ENCODE results near the gene FGA.

Gene FGA

GRCh38 chr4:154569584-154569983 is 21.0 kb downstream of the FGA start:
- TF ChIP-seq, protein P1, sequence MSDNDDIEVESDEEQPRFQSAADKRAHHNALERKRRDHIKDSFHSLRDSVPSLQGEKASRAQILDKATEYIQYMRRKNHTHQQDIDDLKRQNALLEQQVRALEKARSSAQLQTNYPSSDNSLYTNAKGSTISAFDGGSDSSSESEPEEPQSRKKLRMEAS (IDR thresholded peaks at IDR 0.05): no peak
- no peak for TF ChIP-seq REST (IDR thresholded peaks at IDR 0.05; ENCODE audit: low read depth)
- no peak for TF ChIP-seq CREB1 (IDR thresholded peaks at IDR 0.05; ENCODE audit: low read depth)
- no peak for TF ChIP-seq FOXM1 (IDR thresholded peaks at IDR 0.05; ENCODE audit: borderline replicate concordance, low read depth)
- no peak for TF ChIP-seq ZBTB7A (IDR thresholded peaks at IDR 0.05; ENCODE audit: low read depth)
- TF ChIP-seq EP300 (IDR thresholded peaks at IDR 0.05; ENCODE audit: borderline replicate concordance): no peak
- no peak for TF ChIP-seq RAD21 (IDR thresholded peaks at IDR 0.05; ENCODE audit: low read depth)
- no peak for TF ChIP-seq TCF12 (IDR thresholded peaks at IDR 0.05; ENCODE audit: low read depth)
- TF ChIP-seq USF1 (IDR thresholded peaks at IDR 0.05): no peak
- TF ChIP-seq TAF1 (IDR thresholded peaks at IDR 0.05; ENCODE audit: low read depth): no peak

DNA sequence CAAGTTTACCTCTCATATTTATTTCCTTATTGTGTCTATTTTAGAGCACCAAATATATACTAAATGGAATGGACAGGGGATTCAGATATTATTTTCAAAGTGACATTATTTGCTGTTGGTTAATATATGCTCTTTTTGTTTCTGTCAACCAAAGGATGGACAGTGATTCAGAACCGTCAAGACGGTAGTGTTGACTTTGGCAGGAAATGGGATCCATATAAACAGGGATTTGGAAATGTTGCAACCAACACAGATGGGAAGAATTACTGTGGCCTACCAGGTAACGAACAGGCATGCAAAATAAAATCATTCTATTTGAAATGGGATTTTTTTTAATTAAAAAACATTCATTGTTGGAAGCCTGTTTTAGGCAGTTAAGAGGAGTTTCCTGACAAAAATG is 21.5 kb downstream of the FGA start:
- TF ChIP-seq TCF12 (IDR thresholded peaks at IDR 0.05; ENCODE audit: low read depth): no peak
- TF ChIP-seq RAD21 (IDR thresholded peaks at IDR 0.05; ENCODE audit: low read depth): no peak
- no peak for TF ChIP-seq CEBPB (IDR thresholded peaks at IDR 0.05)
- no peak for TF ChIP-seq EGR1 (IDR thresholded peaks at IDR 0.05)
- TF ChIP-seq NFIC (IDR thresholded peaks at IDR 0.05): no peak
- TF ChIP-seq TAF1 (IDR thresholded peaks at IDR 0.05; ENCODE audit: low read depth): no peak
- TF ChIP-seq CREB1 (IDR thresholded peaks at IDR 0.05; ENCODE audit: low read depth): no peak
- TF ChIP-seq REST (IDR thresholded peaks at IDR 0.05; ENCODE audit: low read depth): no peak
- TF ChIP-seq FOXM1 (IDR thresholded peaks at IDR 0.05; ENCODE audit: borderline replicate concordance, low read depth): no peak
- TF ChIP-seq ZBTB7A (IDR thresholded peaks at IDR 0.05; ENCODE audit: low read depth): no peak
- no peak for TF ChIP-seq YY1 (IDR thresholded peaks at IDR 0.05; ENCODE audit: low read depth)

- no peak for TF ChIP-seq CREB1 (IDR thresholded peaks at IDR 0.05; ENCODE audit: low read depth)
- no peak for TF ChIP-seq YY1 (IDR thresholded peaks at IDR 0.05; ENCODE audit: low read depth)
- TF ChIP-seq NFIC (IDR thresholded peaks at IDR 0.05): no peak
- TF ChIP-seq RAD21 (IDR thresholded peaks at IDR 0.05; ENCODE audit: low read depth): no peak
- no peak for TF ChIP-seq TAF1 (IDR thresholded peaks at IDR 0.05; ENCODE audit: low read depth)
Measured at GRCh38 chr4:154566639-154567204, 23.8 kb downstream of the FGA start.

DNA sequence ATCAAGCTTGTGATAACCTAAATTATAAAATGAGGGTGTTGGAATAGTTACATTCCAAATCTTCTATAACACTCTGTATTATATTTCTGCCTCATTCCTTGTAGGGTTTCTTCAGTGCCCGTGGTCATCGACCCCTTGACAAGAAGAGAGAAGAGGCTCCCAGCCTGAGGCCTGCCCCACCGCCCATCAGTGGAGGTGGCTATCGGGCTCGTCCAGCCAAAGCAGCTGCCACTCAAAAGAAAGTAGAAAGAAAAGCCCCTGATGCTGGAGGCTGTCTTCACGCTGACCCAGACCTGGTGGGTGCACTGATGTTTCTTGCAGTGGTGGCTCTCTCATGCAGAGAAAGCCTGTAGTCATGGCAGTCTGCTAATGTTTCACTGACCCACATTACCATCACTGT is 24.8 kb downstream of the FGA start:
- TF ChIP-seq, protein P1 (IDR thresholded peaks at IDR 0.05): no peak
- no peak for TF ChIP-seq TCF12 (IDR thresholded peaks at IDR 0.05; ENCODE audit: low read depth)

GRCh38 chr4:154564311-154564710 is 26.2 kb downstream of the FGA start:
- TF ChIP-seq FOXM1 (IDR thresholded peaks at IDR 0.05; ENCODE audit: borderline replicate concordance, low read depth) (no peak), RAD21 (IDR thresholded peaks at IDR 0.05; ENCODE audit: low read depth) (no peak), CEBPB (IDR thresholded peaks at IDR 0.05) (no peak), USF1 (IDR thresholded peaks at IDR 0.05) (no peak), TEAD4 (IDR thresholded peaks at IDR 0.05) (no peak), TCF12 (IDR thresholded peaks at IDR 0.05; ENCODE audit: low read depth) (no peak), EP300 (IDR thresholded peaks at IDR 0.05; ENCODE audit: borderline replicate concordance) (no peak), EGR1 (IDR thresholded peaks at IDR 0.05) (no peak), ZBTB7A (IDR thresholded peaks at IDR 0.05; ENCODE audit: low read depth) (no peak), CREB1 (IDR thresholded peaks at IDR 0.05; ENCODE audit: low read depth) (no peak), NFIC (IDR thresholded peaks at IDR 0.05) (no peak), YY1 (IDR thresholded peaks at IDR 0.05; ENCODE audit: low read depth) (no peak)

DNA sequence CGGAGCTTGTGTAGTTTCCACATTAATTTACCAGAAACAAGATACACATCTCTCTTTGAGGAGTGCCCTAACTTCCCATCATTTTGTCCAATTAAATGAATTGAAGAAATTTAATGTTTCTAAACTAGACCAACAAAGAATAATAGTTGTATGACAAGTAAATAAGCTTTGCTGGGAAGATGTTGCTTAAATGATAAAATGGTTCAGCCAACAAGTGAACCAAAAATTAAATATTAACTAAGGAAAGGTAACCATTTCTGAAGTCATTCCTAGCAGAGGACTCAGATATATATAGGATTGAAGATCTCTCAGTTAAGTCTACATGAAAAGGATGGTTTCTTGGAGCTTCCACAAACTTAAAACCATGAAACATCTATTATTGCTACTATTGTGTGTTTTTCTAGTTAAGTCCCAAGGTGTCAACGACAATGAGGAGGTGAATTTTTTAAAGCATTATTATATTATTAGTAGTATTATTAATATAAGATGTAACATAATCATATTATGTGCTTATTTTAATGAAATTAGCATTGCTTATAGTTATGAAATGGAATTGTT is 27.8 kb downstream of the FGA start, which contains the start of gene FGB:
TSS of gene FGB (plus strand) at position 315 of the 558 bp plus-strand sequence. CDS start at position 323, 8 bp downstream.
- TF ChIP-seq REST (IDR thresholded peaks at IDR 0.05; ENCODE audit: low read depth) (no peak), TEAD4 (IDR thresholded peaks at IDR 0.05) (no peak), NFIC (IDR thresholded peaks at IDR 0.05) (no peak), ZBTB7A (IDR thresholded peaks at IDR 0.05; ENCODE audit: low read depth) (no peak)
